NCI-H128 (cell line): ENCODE results near the gene QKI.
"Not testable (repeated sequence)": the region's sequence is repeated elsewhere in the genome, so short reads cannot be mapped to it uniquely, and the experiment has no call there.

ENCODE experiments used
- DNase-seq: peaks from one replicate; lab custom pipeline; 2025; ENCODE audit not compliant: unreplicated experiment; lab: John Stamatoyannopoulos, UW

The QKI gene

GRCh38 chr6:163476946-163477345 lies 62.4 kb downstream of the QKI start:
- not testable (repeated sequence) for DNase-seq

GRCh38 chr6:163483107-163483506 lies 68.6 kb downstream of the QKI start:
- no peak for DNase-seq

- DNase-seq: no peak
Observed at GRCh38 chr6:163485388-163485851, 70.9 kb downstream of the QKI start.

- no peak for DNase-seq
Observed at GRCh38 chr6:163486821-163487220, 72.3 kb downstream of the QKI start.

GRCh38 chr6:163487606-163488005 lies 73.1 kb downstream of the QKI start:
- no peak for DNase-seq

- no peak for DNase-seq
Observed at GRCh38 chr6:163489584-163489983, 75.1 kb downstream of the QKI start.

GRCh38 chr6:163490826-163491577 lies 76.5 kb downstream of the QKI start:
- DNase-seq: no peak

GRCh38 chr6:163491737-163492300 lies 77.3 kb downstream of the QKI start:
- DNase-seq: no peak

GRCh38 chr6:163494279-163494727 lies 79.8 kb downstream of the QKI start:
- DNase-seq: no peak

- no peak for DNase-seq
Observed at GRCh38 chr6:163496205-163496604, 81.7 kb downstream of the QKI start.

- DNase-seq: no peak
Observed at GRCh38 chr6:163500105-163500504, 85.6 kb downstream of the QKI start.

- no peak for DNase-seq
Observed at GRCh38 chr6:163501026-163501425, 86.5 kb downstream of the QKI start.

- DNase-seq: no peak
Observed at GRCh38 chr6:163501439-163501838, 86.9 kb downstream of the QKI start.

GRCh38 chr6:163504984-163505640 lies 90.6 kb downstream of the QKI start:
- no peak for DNase-seq

- DNase-seq: no peak
Observed at GRCh38 chr6:163507965-163508364, 93.4 kb downstream of the QKI start.

- no peak for DNase-seq
Observed at GRCh38 chr6:163513003-163513402, 98.5 kb downstream of the QKI start.

GRCh38 chr6:163513570-163514166 lies 99.2 kb downstream of the QKI start:
- DNase-seq: no peak

GRCh38 chr6:163516908-163517307 lies 102.4 kb downstream of the QKI start:
- no peak for DNase-seq

GRCh38 chr6:163520956-163521355 lies 106.4 kb downstream of the QKI start:
- DNase-seq: no peak

GRCh38 chr6:163522033-163522432 lies 107.5 kb downstream of the QKI start:
- DNase-seq: no peak

GRCh38 chr6:163525926-163526325 lies 111.4 kb downstream of the QKI start:
- no peak for DNase-seq

- DNase-seq: no peak
Observed at GRCh38 chr6:163526346-163526745, 111.8 kb downstream of the QKI start.
